PFSK-1 (cell line): ENCODE measurements around the gene CCDC88C.

Experiments used
- FOXP2 ChIP-seq: optimal IDR thresholded peaks from 2 replicates; pipeline ENCODE3; 2011; ENCODE audit warnings: borderline replicate concordance, control low read depth, inconsistent platforms; ENCODE audit not compliant: insufficient read depth; ENCODE audit errors: extremely low read length, extremely low read depth
- POLR2AphosphoS5 ChIP-seq: IDR thresholded peaks from 2 replicates; pipeline ENCODE4 v1.6.1; 2012; ENCODE audit warnings: low read depth, mild to moderate bottlenecking, control low read depth, low read length, moderate library complexity
- SIN3A ChIP-seq: IDR thresholded peaks from 2 replicates; pipeline ENCODE4 v1.6.1; 2012; ENCODE audit warnings: mild to moderate bottlenecking, low read length, moderate library complexity, borderline replicate concordance; ENCODE audit not compliant: insufficient read depth
- TAF1 ChIP-seq: IDR thresholded peaks from 2 replicates; pipeline ENCODE4 v1.6.1; 2012; ENCODE audit warnings: low read length, control low read depth, borderline replicate concordance; ENCODE audit not compliant: insufficient read depth
- TF ChIP-seq, protein P1 (sequence below), 2 experiments: IDR thresholded peaks; 2 replicates each; pipeline versions ENCODE4 v1.6.1 to v1.8.0; 2011 to 2012; ENCODE audit warnings: low read depth in 2 of 2, low read length in 2 of 2, control low read depth in 1 of 2, inconsistent platforms in 1 of 2, mild to moderate bottlenecking in 1 of 2, moderate library complexity in 1 of 2; ENCODE audit not compliant: insufficient read depth in 1 of 2

CCDC88C gene

DNA sequence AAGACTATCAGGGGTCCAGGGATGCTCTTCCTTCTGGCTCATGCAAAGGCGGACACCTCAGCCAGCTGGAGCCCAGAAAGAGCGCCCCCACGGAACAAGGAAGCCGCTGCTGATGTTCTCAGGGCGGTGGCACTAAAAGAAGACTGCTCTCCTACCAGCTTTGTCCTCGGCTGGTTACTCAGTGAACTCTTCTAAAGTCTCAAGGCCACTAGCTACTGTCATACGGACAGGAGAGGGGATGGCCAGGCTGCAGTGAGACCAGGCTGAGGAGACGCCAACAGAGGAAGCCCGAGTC, 59.6 kb downstream of the CCDC88C start:
- no peak for TF ChIP-seq POLR2AphosphoS5
- TF ChIP-seq FOXP2: no peak
- TF ChIP-seq SIN3A: no peak
- TF ChIP-seq, protein P1, sequence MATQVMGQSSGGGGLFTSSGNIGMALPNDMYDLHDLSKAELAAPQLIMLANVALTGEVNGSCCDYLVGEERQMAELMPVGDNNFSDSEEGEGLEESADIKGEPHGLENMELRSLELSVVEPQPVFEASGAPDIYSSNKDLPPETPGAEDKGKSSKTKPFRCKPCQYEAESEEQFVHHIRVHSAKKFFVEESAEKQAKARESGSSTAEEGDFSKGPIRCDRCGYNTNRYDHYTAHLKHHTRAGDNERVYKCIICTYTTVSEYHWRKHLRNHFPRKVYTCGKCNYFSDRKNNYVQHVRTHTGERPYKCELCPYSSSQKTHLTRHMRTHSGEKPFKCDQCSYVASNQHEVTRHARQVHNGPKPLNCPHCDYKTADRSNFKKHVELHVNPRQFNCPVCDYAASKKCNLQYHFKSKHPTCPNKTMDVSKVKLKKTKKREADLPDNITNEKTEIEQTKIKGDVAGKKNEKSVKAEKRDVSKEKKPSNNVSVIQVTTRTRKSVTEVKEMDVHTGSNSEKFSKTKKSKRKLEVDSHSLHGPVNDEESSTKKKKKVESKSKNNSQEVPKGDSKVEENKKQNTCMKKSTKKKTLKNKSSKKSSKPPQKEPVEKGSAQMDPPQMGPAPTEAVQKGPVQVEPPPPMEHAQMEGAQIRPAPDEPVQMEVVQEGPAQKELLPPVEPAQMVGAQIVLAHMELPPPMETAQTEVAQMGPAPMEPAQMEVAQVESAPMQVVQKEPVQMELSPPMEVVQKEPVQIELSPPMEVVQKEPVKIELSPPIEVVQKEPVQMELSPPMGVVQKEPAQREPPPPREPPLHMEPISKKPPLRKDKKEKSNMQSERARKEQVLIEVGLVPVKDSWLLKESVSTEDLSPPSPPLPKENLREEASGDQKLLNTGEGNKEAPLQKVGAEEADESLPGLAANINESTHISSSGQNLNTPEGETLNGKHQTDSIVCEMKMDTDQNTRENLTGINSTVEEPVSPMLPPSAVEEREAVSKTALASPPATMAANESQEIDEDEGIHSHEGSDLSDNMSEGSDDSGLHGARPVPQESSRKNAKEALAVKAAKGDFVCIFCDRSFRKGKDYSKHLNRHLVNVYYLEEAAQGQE (IDR thresholded peaks at IDR 0.05; ENCODE audit: insufficient read depth in 1 of 2, low read depth in 2 of 2, low read length in 2 of 2): no peak
- TF ChIP-seq TAF1: no peak

DNA sequence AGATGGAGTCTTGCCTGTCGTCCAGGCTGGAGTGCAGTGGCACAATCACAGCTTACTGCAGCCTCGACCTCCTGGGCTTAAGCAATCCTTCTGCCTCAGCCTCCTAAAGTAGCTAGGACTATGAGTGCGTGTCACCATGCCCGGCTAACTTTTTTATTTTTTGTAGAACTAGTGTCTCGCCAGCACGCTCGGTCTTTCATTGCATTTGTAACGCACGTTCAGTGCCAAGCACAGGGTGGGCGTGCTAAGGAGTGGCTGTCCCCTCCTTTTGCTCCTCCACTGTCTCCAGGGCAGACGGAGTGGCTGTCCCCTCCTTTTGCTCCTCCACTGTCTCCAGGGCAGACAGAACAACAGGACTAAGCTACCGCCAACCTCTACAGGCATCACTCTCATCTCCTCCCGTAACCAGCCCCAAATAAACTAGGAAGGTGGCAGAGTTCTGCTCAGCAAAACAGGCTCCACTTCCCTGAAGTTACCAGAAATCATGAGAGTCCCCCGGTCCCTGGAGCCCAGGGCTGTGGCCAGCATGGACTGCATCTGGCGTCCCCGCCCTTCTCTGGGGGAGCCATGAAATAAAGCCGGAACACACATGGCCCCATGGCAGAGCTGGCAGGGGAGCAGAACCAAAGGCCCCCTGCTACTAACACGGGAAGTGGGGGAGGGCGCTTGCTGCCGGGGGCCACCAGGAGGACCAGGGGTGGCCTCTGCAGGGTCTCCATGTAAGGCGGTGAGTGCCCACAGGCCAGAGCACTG, 60.2 kb downstream of the CCDC88C start:
- TF ChIP-seq SIN3A (no peak), FOXP2 (no peak), POLR2AphosphoS5 (no peak), TAF1 (no peak)
- TF ChIP-seq, protein P1 (IDR thresholded peaks at IDR 0.05; ENCODE audit: insufficient read depth in 1 of 2, low read depth in 2 of 2, low read length in 2 of 2): no peak

GRCh38 chr14:91356181-91356763, 61.3 kb downstream of the CCDC88C start:
- TF ChIP-seq POLR2AphosphoS5 (no peak), FOXP2 (no peak), TAF1 (no peak), SIN3A (no peak)
- TF ChIP-seq, protein P1 (IDR thresholded peaks at IDR 0.05; ENCODE audit: insufficient read depth in 1 of 2, low read depth in 2 of 2, low read length in 2 of 2): no peak

DNA sequence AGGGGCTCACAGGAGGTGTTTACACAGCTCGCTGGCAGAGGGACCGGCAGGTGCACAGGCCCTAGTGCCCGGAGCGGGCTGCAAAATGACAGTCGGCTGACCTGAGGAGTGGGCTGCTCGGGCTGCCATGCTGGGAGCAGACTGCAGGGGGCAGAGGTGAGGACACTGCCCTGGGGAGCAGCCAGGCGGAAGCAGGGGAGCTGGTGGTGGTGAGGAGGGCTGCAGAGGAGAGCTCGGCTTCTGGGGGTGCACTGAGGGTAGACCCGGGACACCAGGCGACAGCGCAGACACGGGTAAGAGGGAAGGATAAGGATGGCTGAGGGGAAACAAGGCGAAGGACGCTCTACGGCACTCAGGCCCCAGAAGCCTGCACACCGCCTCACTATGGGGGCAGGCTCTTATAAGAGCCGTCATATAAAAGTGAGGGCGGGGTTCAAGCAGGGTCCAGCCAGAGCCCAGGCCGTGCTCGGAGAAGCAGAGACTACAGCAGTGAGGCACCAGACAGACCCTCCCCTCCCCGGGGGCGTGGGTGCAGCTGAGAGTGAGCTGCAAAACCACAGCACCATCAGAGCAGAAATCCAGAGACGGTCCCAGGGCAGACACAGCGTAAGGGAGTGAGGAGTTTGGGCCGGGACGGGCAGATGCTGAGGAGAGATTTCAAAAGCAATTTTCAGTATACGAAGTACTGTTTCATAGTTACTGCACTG, 62.5 kb downstream of the CCDC88C start:
- TF ChIP-seq TAF1 (no peak), POLR2AphosphoS5 (no peak), SIN3A (no peak)
- TF ChIP-seq, protein P1 (IDR thresholded peaks at IDR 0.05; ENCODE audit: insufficient read depth in 1 of 2, low read depth in 2 of 2, low read length in 2 of 2): no peak
